SK-N-SH (cell line): ENCODE measurements around the gene ACTC1. TPM values are rescaled to one million over a fixed set of nuclear protein-coding genes. Genes with fewer than 3 reads are reported as not detected.

ENCODE experiments used
- CTCF ChIA-PET: fragments of 300-600, 350-600 bp; formaldehyde crosslinking; extraction: SDS; loops from one replicate; lab custom pipeline; 2021; lab: Yijun Ruan, JAX
- POLR2A ChIA-PET: fragments of 350-600 bp; sonication (Branson Sonifier 250); formaldehyde crosslinking; extraction: SDS; loops from one replicate; lab custom pipeline; 2020; ENCODE audit warnings: antibody characterized with exemption, inconsistent platforms; lab: Yijun Ruan, JAX
- DNase-seq: peaks from one replicate; pipeline ENCODE4 v3.0.0; 2012
- H2AFZ ChIP-seq: fragments of 200-600 bp; sonication (generic); 2 replicates; pipeline ENCODE4 v1.8.1; 2016; ENCODE audit warnings: antibody characterized with exemption, mild to moderate bottlenecking, low read depth
- H3F3A ChIP-seq: fragments of 200-600 bp; sonication (generic); replicated peaks from 2 replicates; pipeline ENCODE3; 2016; ENCODE audit warnings: antibody characterized with exemption, mild to moderate bottlenecking; ENCODE audit not compliant: insufficient read depth
- H3K27ac ChIP-seq, 2 experiments: fragments of 200-500 bp in 1 of 2; fragments of 200-600 bp in 1 of 2; sonication (Bioruptor generic) in 1 of 2; sonication (generic), shearing (Covaris generic) in 1 of 2; 2 replicates each; pipeline versions ENCODE4 v1.5.1 to v1.6.1; 2014 to 2016; ENCODE audit warnings: low read depth in 2 of 2, inconsistent platforms in 1 of 2, low read length in 1 of 2, mild to moderate bottlenecking in 1 of 2, mixed read lengths in 1 of 2
- H3K27me3 ChIP-seq: fragments of 200-600 bp; sonication (generic), shearing (Covaris generic); 2 replicates; pipeline ENCODE4 v1.6.1; 2016; ENCODE audit warnings: mixed run types; ENCODE audit not compliant: insufficient read depth
- H3K36me3 ChIP-seq, 2 experiments: fragments of 200-500 bp in 1 of 2; fragments of 200-600 bp in 1 of 2; sonication (Bioruptor generic) in 1 of 2; sonication (generic) in 1 of 2; replicated peaks in 1 of 2; 2 replicates each; pipeline versions ENCODE3 to v1.5.1; 2014 to 2016; ENCODE audit warnings: low read length in 1 of 2, mild to moderate bottlenecking in 1 of 2; ENCODE audit not compliant: insufficient read depth in 2 of 2, control insufficient read depth in 1 of 2
- H3K4me1 ChIP-seq, 2 experiments: fragments of 200-500 bp in 1 of 2; fragments of 200-600 bp in 1 of 2; sonication (Bioruptor generic) in 1 of 2; sonication (generic), shearing (Covaris generic) in 1 of 2; 2 replicates each; pipeline versions ENCODE4 v1.5.1 to v1.6.1; 2014 to 2016; ENCODE audit warnings: low read depth in 1 of 2, low read length in 1 of 2, mixed run types in 1 of 2; ENCODE audit not compliant: insufficient read depth in 2 of 2, control insufficient read depth in 1 of 2
- H3K4me2 ChIP-seq: fragments of 200-600 bp; sonication (generic), shearing (Covaris generic); 2 replicates; pipeline ENCODE4 v1.6.1; 2017; ENCODE audit warnings: mixed run types
- H3K4me3 ChIP-seq, 2 experiments: fragments of 200-500 bp in 1 of 2; fragments of 200-600 bp in 1 of 2; sonication (Bioruptor generic) in 1 of 2; sonication (generic), shearing (Covaris generic) in 1 of 2; 2 replicates each; pipeline versions ENCODE4 v1.5.1 to v1.8.1; 2014 to 2016; ENCODE audit warnings: low read depth in 2 of 2, inconsistent platforms in 1 of 2, low read length in 1 of 2, mild to moderate bottlenecking in 1 of 2, mixed read lengths in 1 of 2, moderate library complexity in 1 of 2
- H3K79me2 ChIP-seq: fragments of 200-600 bp; sonication (generic); 2 replicates; pipeline ENCODE4 v1.8.1; 2017; ENCODE audit warnings: mild to moderate bottlenecking; ENCODE audit not compliant: insufficient read depth
- H3K9ac ChIP-seq: fragments of 200-600 bp; sonication (generic); 2 replicates; pipeline ENCODE4 v1.6.1; 2017; ENCODE audit warnings: mixed run types
- H3K9me2 ChIP-seq: fragments of 200-600 bp; sonication (generic); 2 replicates; pipeline ENCODE4 v1.6.1; 2017; ENCODE audit warnings: mixed run types
- H3K9me3 ChIP-seq: fragments of 200-600 bp; sonication (generic); 2 replicates; pipeline ENCODE4 v1.6.1; 2017; ENCODE audit warnings: mixed run types, mild to moderate bottlenecking, moderate library complexity
- H4K20me1 ChIP-seq: fragments of 200-600 bp; sonication (generic); 2 replicates; pipeline ENCODE4 v1.6.1; 2017; ENCODE audit warnings: mild to moderate bottlenecking, mixed run types; ENCODE audit not compliant: insufficient read depth
- CHD2 ChIP-seq: fragments of 150-350 bp; IDR thresholded peaks from 2 replicates; pipeline ENCODE4 v1.6.1; 2018; ENCODE audit warnings: low read length; ENCODE audit not compliant: partially characterized antibody
- ELF1 ChIP-seq: IDR thresholded peaks from 2 replicates; pipeline ENCODE4 v1.4.0; 2012
- EZH2phosphoT487 ChIP-seq: fragments of 200-600 bp; sonication (generic); IDR thresholded peaks from 2 replicates; pipeline ENCODE4 v1.6.1; 2017; ENCODE audit warnings: low read depth, mixed run types, mild to moderate bottlenecking, antibody characterized with exemption, moderate library complexity, borderline replicate concordance
- FOSL2 ChIP-seq: IDR thresholded peaks from 2 replicates; pipeline ENCODE4 v1.4.0; 2012; ENCODE audit warnings: low read depth, mild to moderate bottlenecking, moderate library complexity, borderline replicate concordance
- GATA2 ChIP-seq: sonication (generic); formaldehyde crosslinking; IDR thresholded peaks from 2 replicates; pipeline ENCODE4 v1.5.0; 2020; ENCODE audit warnings: mild to moderate bottlenecking, missing genetic modification reagents
- JUND ChIP-seq: IDR thresholded peaks from 2 replicates; pipeline ENCODE4 v1.4.0; 2012
- NFIC ChIP-seq: IDR thresholded peaks from 2 replicates; pipeline ENCODE4 v1.4.0; 2012; ENCODE audit warnings: borderline replicate concordance
- NRF1 ChIP-seq: IDR thresholded peaks from 2 replicates; pipeline ENCODE4 v1.6.1; 2012; ENCODE audit warnings: low read depth, mild to moderate bottlenecking, low read length
- RAD21 ChIP-seq: IDR thresholded peaks from 2 replicates; pipeline ENCODE4 v1.6.1; 2012; ENCODE audit warnings: mild to moderate bottlenecking, low read length
- TEAD4 ChIP-seq: IDR thresholded peaks from 2 replicates; pipeline ENCODE4 v1.4.0; 2012; ENCODE audit warnings: mild to moderate bottlenecking, borderline replicate concordance; ENCODE audit not compliant: insufficient read depth
- ZBTB33 ChIP-seq: IDR thresholded peaks from 2 replicates; pipeline ENCODE4 v1.4.0; 2012; ENCODE audit warnings: low read depth, borderline replicate concordance
- WGBS: methylation state at CpG from one replicate; pipeline ENCODE4 v1.1.6; 2017; ENCODE audit warnings: low lambda C conversion rate; 5-methylcytosine and 5-hydroxymethylcytosine counted together
- polyA plus RNA-seq, 3 experiments: library from polyadenylated mRNA; depleted of rRNA; stranded (reverse); fragments of >200 nt; gene quantifications; 2 replicates each; pipeline ENCODE4 v1.2.3, GENCODE V29; 2012

The ACTC1 gene
- polyA plus RNA-seq, 1 of the 3 experiments (the other 2 are of a cell fraction): not detected

GRCh38 chr15:34757262-34757661, 38.1 kb downstream of the ACTC1 start:
- DNase-seq: no peak
- Histone ChIP-seq H2AFZ (no peak overlapping the region), H3K79me2 (no peaks in the 10 kb centered on the region), H3K4me1 (peaks cover 0 to 8% of the 10 kb centered on the region in 2 experiments; a peak in 2 of 4 replicates), H3K9ac (no peak overlapping the region), H3F3A (no peaks in the 10 kb centered on the region), H3K9me2 (no peaks in the 10 kb centered on the region), H3K9me3 (no peaks in the 10 kb centered on the region), H3K27me3 (peaks cover 30% of the 10 kb centered on the region)
- WGBS: 39% methylated on average over 3 of the region's 3 CpGs
- POLR2A ChIA-PET: no interaction called here
- TF ChIP-seq TEAD4 (no peak), CHD2 (no peak), EZH2phosphoT487 (no peak), ZBTB33 (no peak), NFIC (no peak), RAD21 (no peak), JUND (no peak), FOSL2 (no peak), GATA2 (no peak)
- TF ChIP-seq, all 33 proteins: peak for 0
- Histone ChIP-seq H3K27ac (no peak overlapping the region), H3K4me2 (no peak overlapping the region), H3K36me3 (no peaks in the 10 kb centered on the region), H3K4me3 (no peak overlapping the region), H4K20me1 (no peaks in the 10 kb centered on the region)
- CTCF ChIA-PET: interaction anchor here (1.0 kb wide), 1 partner anchor 163 kb away, joined by 3 read pairs; no protein-coding TSS in a partner anchor

GRCh38 chr15:34755419-34755773, 40.0 kb downstream of the ACTC1 start:
- WGBS: 47% methylated on average over 11 of the region's 11 CpGs
- H3K4me2 ChIP-seq: peak overlapping the region; percentile 81
- POLR2A ChIA-PET: no interaction called here
- H3K27me3 ChIP-seq: peaks cover 30% of the 10 kb centered on the region
- H3K36me3 ChIP-seq: no peaks in the 10 kb centered on the region
- H3K9me3 ChIP-seq: no peaks in the 10 kb centered on the region
- H3K4me3 ChIP-seq: peak overlapping the region in 1 of 2 experiments; percentile 44; a peak in 2 of 4 replicates
- CTCF ChIA-PET: interaction anchor here (0.9 kb wide), 1 partner anchor 19 kb away, joined by 3 read pairs; no protein-coding TSS in a partner anchor
- H4K20me1 ChIP-seq: no peaks in the 10 kb centered on the region
- H3K79me2 ChIP-seq: no peaks in the 10 kb centered on the region
- no peaks in the 10 kb centered on the region for H3F3A ChIP-seq
- H2AFZ ChIP-seq: no peak overlapping the region
- no peak overlapping the region for H3K9ac ChIP-seq
- H3K27ac ChIP-seq: no peak overlapping the region
- TF ChIP-seq NRF1 (no peak), ELF1 (no peak)
- H3K9me2 ChIP-seq: no peaks in the 10 kb centered on the region
- DNase-seq: no peak
- peaks cover 0 to 6% of the 10 kb centered on the region in 2 experiments; a peak in 2 of 4 replicates for H3K4me1 ChIP-seq
